Right lobe of liver (tissue), 6 donors: ENCODE results near the gene RIMBP2. TPM values are rescaled to one million over a fixed set of nuclear protein-coding genes. Genes with fewer than 3 reads are reported as not detected.

Experiments used
- ATAC-seq, 4 donors: fragments of 200-7000 bp; cut with Tn5 transposase; one replicate each; pipeline ENCODE4 v1.9.1; 2020; ENCODE audit warnings: mild to moderate bottlenecking in 4 of 4, moderate library complexity in 4 of 4
- DNase-seq, 3 donors: peaks; one replicate each; pipeline ENCODE4 v3.0.0-alpha.2; 2020
- H3K27ac ChIP-seq, 3 donors: fragments of 200-600 bp; one replicate each; pipeline ENCODE4 v1.8.0; 2022
- H3K27me3 ChIP-seq, 2 donors: fragments of 200-600 bp; one replicate each; pipeline ENCODE4 v1.8.0; 2022
- H3K36me3 ChIP-seq, 4 donors: fragments of 200-600 bp; sonication (generic) in 1 of 4; one replicate each; pipeline versions ENCODE4 v1.5.1 to v1.8.0; 2017 to 2022; ENCODE audit warnings: control low read depth in 1 of 4
- H3K4me1 ChIP-seq, 4 donors: fragments of 200-600 bp; sonication (generic) in 1 of 4; one replicate each; pipeline versions ENCODE4 v1.5.1 to v1.8.0; 2017 to 2022; ENCODE audit warnings: control low read depth in 1 of 4
- H3K4me3 ChIP-seq, 3 donors: fragments of 200-600 bp; one replicate each; pipeline ENCODE4 v1.8.0; 2022
- H3K9me3 ChIP-seq, 4 donors: fragments of 200-600 bp; sonication (generic) in 1 of 4; one replicate each; pipeline versions ENCODE4 v1.5.1 to v1.8.0; 2017 to 2022; ENCODE audit warnings: control low read depth in 1 of 4
- CTCF ChIP-seq, 4 donors: fragments of 200-600 bp in 3 of 4; fragments of 450-650 bp in 1 of 4; IDR thresholded peaks; one replicate each; pipeline versions ENCODE4 v1.5.1 to v1.8.0; 2016 to 2022; ENCODE audit warnings: antibody characterized with exemption in 4 of 4, mild to moderate bottlenecking in 2 of 4
- POLR2A ChIP-seq: fragments of 450-650 bp; IDR thresholded peaks from one replicate; pipeline ENCODE4 v1.6.1; 2017; ENCODE audit warnings: antibody characterized with exemption, mild to moderate bottlenecking
- WGBS: methylation state at CpG from one replicate; pipeline ENCODE4 v1.1.6; 2018; ENCODE audit warnings: low coverage, low lambda C conversion rate; ENCODE audit not compliant: insufficient coverage; ENCODE audit errors: missing lambda C conversion rate; 5-methylcytosine and 5-hydroxymethylcytosine counted together
- intact Hi-C, 2 donors: fragments of 100-400 bp; cut with DNase I; formaldehyde crosslinking; loops; one replicate each; pipeline versions ENCODE4 v1.11.2 to v1.14.1; 2022
- total RNA-seq, 6 experiments: library from RNA; depleted of rRNA in 2 of 6; stranded (reverse); fragments of >200 nt in 2 of 6; fragmentation: NEBNext Ultra II Directional in 3 of 6; extraction: Animal tissue kit (Norgen Biotek cat#: 25700) in 3 of 6; gene quantifications; one replicate each; pipeline versions ENCODE4 v1.1.0 to v1.2.4, GENCODE V29; 2016 to 2023
- donor health status: DM: no; HTN: yes; CAD: no.
- donor health status: DM: no; HTN: no; CAD: no.
- donor health status: DM: no; HTN: no; CAD: no.
- donor health status: DM: no; HTN: yes; CAD: no.
- donor health status: DM: no; HTN: yes; CAD: no.

The RIMBP2 gene
- total RNA-seq, 6 experiments from 2014 or later, result 0.04 to 0.19 TPM; not detected in 4

- H3K27ac ChIP-seq, result no peak overlapping the region
- no peak for TF ChIP-seq POLR2A
- no peak for TF ChIP-seq CTCF (IDR thresholded peaks at IDR 0.05)
- intact Hi-C loops, result no loop called here
- WGBS, result 51% methylated on average over 3 of the region's 8 CpGs
- H3K4me3 ChIP-seq, result no peak overlapping the region
- ATAC-seq (no peak), DNase-seq (peak in 1 of 3 donors; percentile 21)
- no peaks in the 10 kb centered on the region for H3K4me1 ChIP-seq
- H3K27me3 ChIP-seq, result no peaks in the 10 kb centered on the region
- no peaks in the 10 kb centered on the region for H3K9me3 ChIP-seq
- H3K36me3 ChIP-seq, result no peaks in the 10 kb centered on the region
Observed at GRCh38 chr12:130422676-130423075, 293.4 kb downstream of the RIMBP2 start.

- H3K27ac ChIP-seq, result no peak overlapping the region
- no peak overlapping the region for H3K4me3 ChIP-seq
- H3K27me3 ChIP-seq, result no peaks in the 10 kb centered on the region
- peak in 1 of 3 donors; percentile 17 for DNase-seq
- TF ChIP-seq CTCF (IDR thresholded peaks at IDR 0.05), result no peak
- no peak for TF ChIP-seq POLR2A
- H3K36me3 ChIP-seq, result no peaks in the 10 kb centered on the region
- H3K9me3 ChIP-seq, result no peaks in the 10 kb centered on the region
- intact Hi-C loops, result no loop called here
- 37% methylated on average over 2 of the region's 6 CpGs for WGBS
- ATAC-seq, result no peak
- H3K4me1 ChIP-seq, result no peaks in the 10 kb centered on the region
Observed at GRCh38 chr12:130421896-130422295, 294.2 kb downstream of the RIMBP2 start.

- H3K4me1 ChIP-seq, result no peaks in the 10 kb centered on the region
- H3K27ac ChIP-seq, result no peak overlapping the region
- no peaks in the 10 kb centered on the region for H3K9me3 ChIP-seq
- no peak overlapping the region for H3K4me3 ChIP-seq
- peaks cover 0 to 4% of the 10 kb centered on the region in 2 donors for H3K27me3 ChIP-seq
- intact Hi-C loops, result no loop called here
- DNase-seq, result no peak
- TF ChIP-seq CTCF (IDR thresholded peaks at IDR 0.05) (no peak), POLR2A (no peak)
- no peak for ATAC-seq
- H3K36me3 ChIP-seq, result no peaks in the 10 kb centered on the region
- WGBS, result 63% methylated on average over 4 of the region's 4 CpGs
Observed at GRCh38 chr12:130420071-130420470, 296.0 kb downstream of the RIMBP2 start.

- Histone ChIP-seq H3K9me3 (no peaks in the 10 kb centered on the region), H3K27ac (no peak overlapping the region), H3K4me1 (no peaks in the 10 kb centered on the region), H3K36me3 (no peaks in the 10 kb centered on the region), H3K27me3 (peaks cover 0 to 4% of the 10 kb centered on the region in 2 donors), H3K4me3 (no peak overlapping the region)
- TF ChIP-seq CTCF (IDR thresholded peaks at IDR 0.05), result no peak
- no peak for TF ChIP-seq POLR2A
- DNase-seq (peak in 1 of 3 donors; percentile 13), ATAC-seq (no peak)
- intact Hi-C loops, result no loop called here
- WGBS, result 39% methylated on average over 5 of the region's 6 CpGs
Observed at GRCh38 chr12:130419116-130419515, 297.0 kb downstream of the RIMBP2 start.

- Histone ChIP-seq H3K27ac (no peak overlapping the region), H3K36me3 (no peaks in the 10 kb centered on the region), H3K9me3 (no peaks in the 10 kb centered on the region), H3K4me3 (no peak overlapping the region), H3K27me3 (peaks cover 0 to 4% of the 10 kb centered on the region in 2 donors), H3K4me1 (no peaks in the 10 kb centered on the region)
- TF ChIP-seq POLR2A (no peak), CTCF (IDR thresholded peaks at IDR 0.05) (no peak)
- no peak for DNase-seq
- intact Hi-C loops, result no loop called here
- ATAC-seq, result no peak
- 64% methylated on average over 2 of the region's 3 CpGs for WGBS
Observed at GRCh38 chr12:130418251-130418650, 297.8 kb downstream of the RIMBP2 start.
